BLaER1 treated with 17β-estradiol and CSF1 and Interleukin-3, amounts not matched to agents 10 nM and 100 nM (cell line): Measurements from ENCODE around the gene POLRMT.

Source experiments
- H3K27ac ChIP-seq, 11 experiments: shearing (Covaris generic); formaldehyde crosslinking; 2 replicates each; pipeline ENCODE4 v1.8.1; 2022
- H3K27me3 ChIP-seq, 11 experiments: shearing (Covaris generic); formaldehyde crosslinking; 2 replicates each; pipeline ENCODE4 v1.8.1; 2022
- H3K36me3 ChIP-seq, 11 experiments: shearing (Covaris generic); formaldehyde crosslinking; 2 replicates each; pipeline ENCODE4 v1.8.1; 2022
- H3K4me1 ChIP-seq, 10 experiments: shearing (Covaris generic); formaldehyde crosslinking; 2 replicates each; pipeline ENCODE4 v1.8.1; 2022
- H3K4me2 ChIP-seq, 11 experiments: shearing (Covaris generic); formaldehyde crosslinking; 2 replicates each; pipeline ENCODE4 v1.8.1; 2022
- H3K4me3 ChIP-seq, 10 experiments: shearing (Covaris generic); formaldehyde crosslinking; 2 replicates each; pipeline ENCODE4 v1.8.1; 2022
- H3K9ac ChIP-seq, 11 experiments: shearing (Covaris generic); formaldehyde crosslinking; 2 replicates each; pipeline ENCODE4 v1.8.1; 2022
- H3K9me3 ChIP-seq, 11 experiments: shearing (Covaris generic); formaldehyde crosslinking; replicated peaks in 1 of 11; 2 replicates each; pipeline ENCODE4 v1.8.1; 2022
- H4K20me1 ChIP-seq, 11 experiments: shearing (Covaris generic); formaldehyde crosslinking; 2 replicates each; pipeline ENCODE4 v1.8.1; 2022
- Cebpa-rat ChIP-seq, 11 experiments: shearing (Covaris generic); IDR thresholded peaks; 2 replicates each; pipeline ENCODE4 v1.8.1; 2022

The POLRMT gene

DNA sequence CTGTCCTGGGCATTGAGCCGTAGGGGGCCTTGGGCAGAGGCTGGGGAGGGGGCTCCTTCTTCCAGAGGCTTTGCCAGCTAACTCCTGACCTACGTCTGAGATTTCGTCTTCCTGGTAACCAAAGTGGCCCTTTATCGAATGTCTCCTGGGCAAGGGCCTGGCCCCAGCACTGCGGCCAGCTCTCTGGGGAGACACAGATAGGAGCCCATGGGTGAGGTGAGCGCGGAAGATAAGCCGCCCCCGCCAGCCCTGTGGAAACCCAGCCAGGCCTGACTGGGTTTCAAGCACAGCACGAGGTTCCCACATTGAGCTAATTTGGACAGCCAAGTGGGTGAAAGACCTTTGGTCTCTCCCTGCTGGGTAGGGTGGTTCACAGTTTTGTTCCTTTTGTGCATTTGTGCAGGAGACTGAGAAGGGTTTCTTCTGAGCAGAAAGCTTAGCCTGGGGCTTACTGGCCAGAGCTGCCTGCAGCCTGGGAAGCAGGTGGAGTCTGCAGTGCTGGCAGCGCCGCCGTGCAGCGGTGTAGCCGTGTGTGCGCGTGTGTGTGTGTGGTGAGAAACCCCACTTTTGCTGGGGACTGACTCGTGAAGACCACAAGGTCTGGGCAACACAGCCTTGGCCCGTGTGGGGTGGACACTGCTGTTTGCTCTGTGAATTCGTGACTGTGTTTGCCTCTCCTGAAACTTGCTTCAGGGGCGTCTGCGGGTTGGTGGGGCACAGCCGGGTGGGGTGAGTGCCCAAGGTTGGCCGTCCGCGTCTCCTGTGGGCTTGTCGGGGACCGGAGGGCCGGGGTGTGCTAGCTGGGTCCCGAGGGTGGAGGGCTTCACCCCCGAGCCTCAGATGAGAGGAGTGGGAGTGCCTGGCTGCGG, 58.4 kb downstream of the POLRMT start:
- Histone ChIP-seq H3K9me3 (peaks cover 0 to 4% (median 0%) of the 10 kb centered on the region in 11 experiments; a peak in 1 of 22 replicates), H3K9ac (peak overlapping the region; percentile 93 to 99 (median 98)), H3K4me2 (peak overlapping the region; percentile 95 to 100 (median 98)), H3K4me3 (peak overlapping the region; percentile 96 to 100 (median 98)), H3K27me3 (no peaks in the 10 kb centered on the region), H3K36me3 (peaks cover 21 to 43% (median 36%) of the 10 kb centered on the region in 11 experiments), H4K20me1 (peaks cover 63 to 74% (median 73%) of the 10 kb centered on the region in 11 experiments), H3K4me1 (peaks cover 47 to 57% (median 54%) of the 10 kb centered on the region in 10 experiments), H3K27ac (peak overlapping the region in 9 of 11 experiments; percentile 14 to 94 (median 29); a peak in 16 of 22 replicates)
- TF ChIP-seq Cebpa-rat (IDR thresholded peaks at IDR 0.05), result no peak

DNA sequence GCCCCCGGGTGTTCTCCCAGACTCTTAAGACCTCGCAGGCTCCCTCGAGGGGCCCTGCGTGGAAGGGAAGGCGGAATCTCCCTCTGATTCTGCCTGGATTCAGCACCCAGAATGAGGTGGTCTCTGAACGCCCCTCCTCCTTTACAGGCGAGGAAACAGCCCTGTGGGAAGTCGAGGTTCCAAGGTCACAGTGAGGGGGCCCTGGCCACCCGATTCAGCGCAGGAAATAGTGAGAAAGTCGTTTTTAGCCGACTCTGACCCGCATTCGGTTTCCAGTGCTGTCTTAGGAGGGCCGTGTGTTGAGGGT, 59.9 kb downstream of the POLRMT start:
- peak overlapping the region; percentile 86 to 95 (median 90) for H3K27ac ChIP-seq
- no peaks in the 10 kb centered on the region for H3K27me3 ChIP-seq
- peak overlapping the region; percentile 96 to 100 (median 98) for H3K4me3 ChIP-seq
- H3K9ac ChIP-seq, result peak overlapping the region; percentile 93 to 99 (median 98)
- peaks cover 11 to 28% (median 22%) of the 10 kb centered on the region in 11 experiments for H3K36me3 ChIP-seq
- no peak for TF ChIP-seq Cebpa-rat (IDR thresholded peaks at IDR 0.05)
- H3K4me1 ChIP-seq, result peaks cover 47 to 57% (median 54%) of the 10 kb centered on the region in 10 experiments
- H4K20me1 ChIP-seq, result peaks cover 49 to 60% (median 59%) of the 10 kb centered on the region in 11 experiments
- peak overlapping the region; percentile 95 to 100 (median 98) for H3K4me2 ChIP-seq
- peaks cover 0 to 11% (median 0%) of the 10 kb centered on the region in 11 experiments; a peak in 5 of 22 replicates for H3K9me3 ChIP-seq

DNA sequence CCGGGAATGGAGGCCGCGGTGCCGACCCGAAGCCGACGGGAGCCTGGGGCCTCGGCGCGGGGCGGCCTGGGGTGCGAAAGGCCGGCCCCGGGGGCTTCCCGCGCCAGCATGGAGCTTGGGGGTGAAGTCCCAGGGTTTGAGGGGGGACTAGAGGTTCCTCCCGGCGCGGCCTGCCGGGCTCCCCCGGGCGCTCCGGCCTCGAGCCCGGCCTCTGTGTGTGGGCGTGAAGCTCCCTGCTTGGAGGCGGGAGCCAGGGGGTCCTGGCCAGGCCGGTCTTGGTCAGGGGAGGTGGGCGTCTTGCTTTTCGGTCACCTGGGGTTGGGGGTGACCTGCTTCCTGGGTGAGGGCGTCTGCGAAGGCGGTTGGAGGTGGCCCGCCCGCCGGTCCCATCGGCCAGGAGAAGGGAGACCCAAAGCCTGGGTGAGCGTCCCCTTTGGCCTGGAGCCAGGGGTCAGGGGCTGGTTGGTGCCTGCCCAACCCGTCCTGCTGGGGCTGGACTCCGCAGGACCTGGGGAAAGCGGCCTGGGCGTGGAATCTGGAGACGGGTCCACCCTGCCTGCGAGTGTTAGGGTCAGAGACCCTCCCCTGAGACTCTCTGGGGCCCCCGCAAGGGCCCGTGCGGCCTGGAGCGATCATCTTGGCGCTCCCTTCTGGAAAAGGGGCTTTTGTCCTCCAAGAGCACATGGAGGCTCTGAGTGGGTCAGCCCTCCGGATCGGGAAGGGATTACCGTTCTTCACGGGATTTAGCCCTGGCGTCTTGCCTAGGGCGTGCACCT, 60.4 kb downstream of the POLRMT start:
- Histone ChIP-seq H3K4me1 (peaks cover 43 to 57% (median 52%) of the 10 kb centered on the region in 10 experiments), H3K9me3 (peaks cover 0 to 11% (median 0%) of the 10 kb centered on the region in 11 experiments; a peak in 5 of 22 replicates), H3K9ac (peak overlapping the region; percentile 93 to 99 (median 98)), H3K36me3 (peaks cover 6 to 23% (median 16%) of the 10 kb centered on the region in 11 experiments), H3K27me3 (no peaks in the 10 kb centered on the region), H4K20me1 (peaks cover 43 to 55% (median 54%) of the 10 kb centered on the region in 11 experiments), H3K4me3 (peak overlapping the region; percentile 96 to 100 (median 98)), H3K4me2 (peak overlapping the region; percentile 95 to 100 (median 98)), H3K27ac (peak overlapping the region; percentile 86 to 95 (median 90))
- TF ChIP-seq Cebpa-rat (IDR thresholded peaks at IDR 0.05), result no peak

- Histone ChIP-seq H3K27ac (peak within 1 kb of the TSS; percentile 86 to 95 (median 90)), H3K36me3 (peaks cover 0 to 16% (median 9%) of the 10 kb centered on the region in 11 experiments; a peak in 18 of 22 replicates), H3K9me3 (peaks cover 0 to 11% (median 0%) of the 10 kb centered on the region in 11 experiments; a peak in 5 of 22 replicates), H3K4me1 (peaks cover 36 to 52% (median 47%) of the 10 kb centered on the region in 10 experiments), H3K9ac (peak within 1 kb of the TSS; percentile 93 to 99 (median 98)), H4K20me1 (peaks cover 36 to 48% (median 47%) of the 10 kb centered on the region in 11 experiments), H3K4me3 (peak within 1 kb of the TSS; percentile 96 to 100 (median 98)), H3K4me2 (peak within 1 kb of the TSS; percentile 95 to 100 (median 98)), H3K27me3 (no peaks in the 10 kb centered on the region)
- TF ChIP-seq Cebpa-rat (IDR thresholded peaks at IDR 0.05), result no peak
Observed at GRCh38 chr19:572140-572742, 61.1 kb downstream of the POLRMT start, which contains the start of gene BSG. BSG (plus strand) TSS chr19:572596; CDS start chr19:572635, 39 bp downstream.

DNA sequence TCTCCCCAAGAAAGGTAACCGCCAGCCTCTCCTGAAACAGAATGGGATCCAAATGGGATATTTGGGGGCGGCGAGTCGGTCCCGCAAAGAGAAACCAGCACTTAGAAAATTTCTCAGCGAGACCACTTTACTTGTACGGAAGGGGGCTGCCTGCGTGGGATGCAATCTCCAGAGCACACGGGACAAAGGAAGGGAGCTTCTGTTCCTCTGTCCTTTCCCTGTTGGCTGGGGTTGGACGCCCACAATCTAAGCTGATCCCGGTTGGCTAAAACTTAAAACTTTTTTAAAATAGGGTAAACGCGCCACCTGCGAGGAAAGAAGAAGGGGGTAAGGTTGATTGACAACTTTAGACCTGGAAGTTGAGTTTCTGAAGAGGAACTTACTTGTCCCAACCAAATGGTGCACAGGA, 61.8 kb downstream of the POLRMT start:
- H3K9me3 ChIP-seq, result peaks cover 0 to 11% (median 0%) of the 10 kb centered on the region in 11 experiments; a peak in 5 of 22 replicates
- no peak for TF ChIP-seq Cebpa-rat (IDR thresholded peaks at IDR 0.05)
- H3K4me1 ChIP-seq, result peaks cover 30 to 45% (median 40%) of the 10 kb centered on the region in 10 experiments
- H3K36me3 ChIP-seq, result peaks cover 0 to 9% (median 4%) of the 10 kb centered on the region in 11 experiments; a peak in 11 of 22 replicates
- peak overlapping the region; percentile 96 to 100 (median 98) for H3K4me3 ChIP-seq
- peak overlapping the region; percentile 74 to 99 (median 95) for H3K9ac ChIP-seq
- peak overlapping the region; percentile 84 to 98 (median 93) for H3K4me2 ChIP-seq
- no peaks in the 10 kb centered on the region for H3K27me3 ChIP-seq
- peak overlapping the region; percentile 66 to 95 (median 86) for H3K27ac ChIP-seq
- peaks cover 30 to 41% (median 40%) of the 10 kb centered on the region in 11 experiments for H4K20me1 ChIP-seq

GRCh38 chr19:570937-571565, 62.3 kb downstream of the POLRMT start:
- Histone ChIP-seq H3K9ac (peak overlapping the region; percentile 74 to 99 (median 95)), H3K4me1 (peaks cover 24 to 40% (median 35%) of the 10 kb centered on the region in 10 experiments), H3K27ac (peak overlapping the region; percentile 66 to 95 (median 86)), H3K4me3 (peak overlapping the region; percentile 96 to 100 (median 98)), H3K4me2 (peak overlapping the region; percentile 84 to 98 (median 93)), H4K20me1 (peaks cover 25 to 36% (median 35%) of the 10 kb centered on the region in 11 experiments), H3K27me3 (no peaks in the 10 kb centered on the region), H3K36me3 (peaks cover 0 to 4% (median under 1%) of the 10 kb centered on the region in 11 experiments; a peak in 5 of 22 replicates), H3K9me3 (peaks cover 0 to 11% (median 0%) of the 10 kb centered on the region in 11 experiments; a peak in 5 of 22 replicates)
- TF ChIP-seq Cebpa-rat (IDR thresholded peaks at IDR 0.05), result no peak

GRCh38 chr19:570251-570686, 63.1 kb downstream of the POLRMT start:
- TF ChIP-seq Cebpa-rat (IDR thresholded peaks at IDR 0.05), result no peak
- Histone ChIP-seq H4K20me1 (peaks cover 18 to 28% (median 27%) of the 10 kb centered on the region in 11 experiments), H3K4me2 (no peak overlapping the region), H3K4me1 (peaks cover 18 to 34% (median 28%) of the 10 kb centered on the region in 10 experiments), H3K36me3 (no peaks in the 10 kb centered on the region), H3K9me3 (peaks cover 0 to 11% (median 0%) of the 10 kb centered on the region in 11 experiments; a peak in 5 of 22 replicates), H3K27me3 (no peaks in the 10 kb centered on the region), H3K4me3 (no peak overlapping the region), H3K9ac (no peak overlapping the region), H3K27ac (no peak overlapping the region)
